ENCODE results near the gene SERPINF2. TPM values are rescaled to one million over a fixed set of nuclear protein-coding genes. Genes with fewer than 3 reads are reported as not detected.
A peak's percentile ranks its signal among the peaks of the same experiment; 100 is the strongest.

The SERPINF2 gene
- total RNA-seq, 6 experiments from 2014 or later: not detected

DNA sequence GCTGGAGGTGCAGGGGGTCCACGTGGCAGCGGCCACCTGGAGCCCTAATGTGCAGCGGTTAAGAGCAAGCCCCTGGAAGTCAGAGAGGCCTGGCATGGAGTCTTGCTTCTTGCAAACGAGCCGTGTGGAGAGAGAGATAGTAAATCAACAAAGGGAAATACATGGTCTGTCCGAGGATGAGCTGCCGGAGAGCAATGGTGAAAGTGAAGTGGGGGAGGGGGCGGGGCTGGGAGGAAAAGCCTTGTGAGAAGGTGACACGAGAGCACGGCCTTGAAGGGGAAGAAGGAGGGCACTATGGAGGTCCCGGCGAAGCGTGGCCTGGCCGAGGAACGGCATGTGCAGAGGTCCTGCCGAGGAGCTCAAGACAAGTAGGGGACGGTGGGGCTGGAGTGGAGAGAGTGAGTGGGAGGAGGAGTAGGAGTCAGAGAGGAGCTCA lies 13.2 kb downstream of the SERPINF2 start:
- Mint-ChIP-seq H3K9me3 (no peaks in the 10 kb centered on the region), H3K36me3 (ENCODE audit: low read depth) (no peaks in the 10 kb centered on the region), H3K4me3 (no peak overlapping the region), H3K27me3 (ENCODE audit: insufficient read depth) (peaks cover 9% of the 10 kb centered on the region), H3K27ac (no peak overlapping the region), H3K4me1 (ENCODE audit: low read depth) (no peaks in the 10 kb centered on the region)
- DNase-seq: no peak
- TF ChIP-seq, protein P1, sequence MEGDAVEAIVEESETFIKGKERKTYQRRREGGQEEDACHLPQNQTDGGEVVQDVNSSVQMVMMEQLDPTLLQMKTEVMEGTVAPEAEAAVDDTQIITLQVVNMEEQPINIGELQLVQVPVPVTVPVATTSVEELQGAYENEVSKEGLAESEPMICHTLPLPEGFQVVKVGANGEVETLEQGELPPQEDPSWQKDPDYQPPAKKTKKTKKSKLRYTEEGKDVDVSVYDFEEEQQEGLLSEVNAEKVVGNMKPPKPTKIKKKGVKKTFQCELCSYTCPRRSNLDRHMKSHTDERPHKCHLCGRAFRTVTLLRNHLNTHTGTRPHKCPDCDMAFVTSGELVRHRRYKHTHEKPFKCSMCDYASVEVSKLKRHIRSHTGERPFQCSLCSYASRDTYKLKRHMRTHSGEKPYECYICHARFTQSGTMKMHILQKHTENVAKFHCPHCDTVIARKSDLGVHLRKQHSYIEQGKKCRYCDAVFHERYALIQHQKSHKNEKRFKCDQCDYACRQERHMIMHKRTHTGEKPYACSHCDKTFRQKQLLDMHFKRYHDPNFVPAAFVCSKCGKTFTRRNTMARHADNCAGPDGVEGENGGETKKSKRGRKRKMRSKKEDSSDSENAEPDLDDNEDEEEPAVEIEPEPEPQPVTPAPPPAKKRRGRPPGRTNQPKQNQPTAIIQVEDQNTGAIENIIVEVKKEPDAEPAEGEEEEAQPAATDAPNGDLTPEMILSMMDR (IDR thresholded peaks at IDR 0.05): no peak

DNA sequence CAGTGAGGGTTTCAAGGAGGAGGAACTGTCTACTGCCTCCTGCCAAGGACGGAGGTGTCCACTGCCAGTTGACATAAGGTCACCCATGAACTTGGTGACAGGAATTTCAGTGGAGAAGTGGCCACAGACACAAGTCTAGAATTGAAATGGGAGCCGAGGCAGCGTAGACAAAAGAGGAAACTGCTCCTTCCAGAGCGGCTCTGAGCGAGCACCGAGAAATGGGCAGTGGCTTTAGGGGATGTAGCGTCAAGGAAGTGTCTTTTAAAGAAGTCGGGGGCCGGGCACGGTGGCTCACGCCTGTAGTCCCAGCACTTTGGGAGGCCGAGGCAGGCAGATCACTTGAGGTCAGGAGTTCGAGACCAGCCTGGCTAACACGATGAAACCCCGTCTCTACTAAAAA lies 16.1 kb downstream of the SERPINF2 start:
- DNase-seq: no peak
- no peaks in the 10 kb centered on the region for H3K9me3 Mint-ChIP-seq
- no peak overlapping the region for H3K4me3 Mint-ChIP-seq

DNA sequence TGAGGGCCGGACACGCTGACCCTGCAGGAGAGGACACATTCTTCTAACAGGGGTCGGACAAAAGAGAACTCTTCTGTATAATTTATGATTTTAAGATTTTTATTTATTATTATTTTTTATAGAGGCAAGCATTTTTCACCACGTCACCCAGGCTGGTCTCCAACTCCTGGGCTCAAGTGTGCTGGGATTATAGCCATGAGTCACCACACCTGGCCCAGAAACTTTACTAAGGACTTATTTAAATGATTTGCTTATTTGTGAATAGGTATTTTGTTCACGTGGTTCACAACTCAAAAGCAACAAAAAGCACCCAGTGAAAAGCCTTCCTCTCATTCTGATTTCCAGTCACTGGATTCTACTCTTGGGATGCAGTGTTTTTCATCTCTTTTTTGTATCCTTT lies 16.9 kb downstream of the SERPINF2 start:
- peaks cover 3% of the 10 kb centered on the region for H3K27me3 Mint-ChIP-seq (ENCODE audit: insufficient read depth)

More for the DNA sequence above, 16.1 kb downstream of the SERPINF2 start:
- Mint-ChIP-seq H3K36me3 (ENCODE audit: low read depth) (no peaks in the 10 kb centered on the region), H3K27ac (no peak overlapping the region), H3K4me1 (ENCODE audit: low read depth) (peaks cover 24% of the 10 kb centered on the region), H3K27me3 (ENCODE audit: insufficient read depth) (peaks cover 3% of the 10 kb centered on the region)
- TF ChIP-seq, protein P1 (IDR thresholded peaks at IDR 0.05): no peak

DNA sequence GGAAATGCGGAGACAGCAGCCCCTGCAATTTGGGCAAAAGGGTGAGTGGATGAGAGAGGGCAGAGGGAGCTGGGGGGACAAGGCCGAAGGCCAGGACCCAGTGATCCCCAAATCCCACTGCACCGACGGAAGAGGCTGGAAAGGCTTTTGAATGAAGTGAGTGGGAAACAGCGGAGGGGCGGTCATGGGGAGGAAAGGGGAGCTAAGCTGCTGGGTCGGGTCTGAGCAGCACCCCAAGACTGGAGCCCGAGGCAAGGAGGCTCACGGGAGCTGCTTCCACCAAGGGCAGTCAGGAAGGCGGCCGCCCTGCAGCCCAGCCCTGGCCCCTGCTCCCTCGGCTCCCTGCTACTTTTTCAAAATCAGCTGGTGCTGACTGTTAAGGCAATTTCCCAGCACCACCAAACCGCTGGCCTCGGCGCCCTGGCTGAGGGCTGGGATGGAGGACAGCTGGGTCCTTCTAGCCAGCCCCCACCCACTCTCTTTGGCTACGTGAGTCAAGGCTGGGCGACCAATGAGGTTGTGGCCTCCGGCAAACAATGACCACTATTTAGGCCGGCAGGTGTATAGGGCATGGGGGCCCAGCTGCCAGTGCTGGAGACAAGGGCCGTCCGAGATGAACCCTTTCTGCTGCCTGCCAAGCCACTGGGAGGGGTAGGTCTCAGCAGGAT lies 19.7 kb downstream of the SERPINF2 start:
- Mint-ChIP-seq H3K27ac (peak overlapping the region; percentile 91), H3K36me3 (ENCODE audit: low read depth) (peaks cover 5% of the 10 kb centered on the region), H3K4me3 (peak overlapping the region; percentile 82), H3K27me3 (ENCODE audit: insufficient read depth) (peaks cover 1% of the 10 kb centered on the region; the same call in 1 of the 2 replicates), H3K4me1 (ENCODE audit: low read depth) (peaks cover 34% of the 10 kb centered on the region), H3K9me3 (no peaks in the 10 kb centered on the region)
- TF ChIP-seq, protein P1 (IDR thresholded peaks at IDR 0.05): no peak
- no peak for DNase-seq

More for the DNA sequence above, 16.9 kb downstream of the SERPINF2 start:
- TF ChIP-seq, protein P1 (IDR thresholded peaks at IDR 0.05): no peak
- H3K27ac Mint-ChIP-seq: no peak overlapping the region
- no peaks in the 10 kb centered on the region for H3K9me3 Mint-ChIP-seq
- no peak for DNase-seq
- H3K36me3 Mint-ChIP-seq (ENCODE audit: low read depth): peaks cover 3% of the 10 kb centered on the region
- H3K4me3 Mint-ChIP-seq: no peak overlapping the region
- H3K4me1 Mint-ChIP-seq (ENCODE audit: low read depth): peaks cover 31% of the 10 kb centered on the region

DNA sequence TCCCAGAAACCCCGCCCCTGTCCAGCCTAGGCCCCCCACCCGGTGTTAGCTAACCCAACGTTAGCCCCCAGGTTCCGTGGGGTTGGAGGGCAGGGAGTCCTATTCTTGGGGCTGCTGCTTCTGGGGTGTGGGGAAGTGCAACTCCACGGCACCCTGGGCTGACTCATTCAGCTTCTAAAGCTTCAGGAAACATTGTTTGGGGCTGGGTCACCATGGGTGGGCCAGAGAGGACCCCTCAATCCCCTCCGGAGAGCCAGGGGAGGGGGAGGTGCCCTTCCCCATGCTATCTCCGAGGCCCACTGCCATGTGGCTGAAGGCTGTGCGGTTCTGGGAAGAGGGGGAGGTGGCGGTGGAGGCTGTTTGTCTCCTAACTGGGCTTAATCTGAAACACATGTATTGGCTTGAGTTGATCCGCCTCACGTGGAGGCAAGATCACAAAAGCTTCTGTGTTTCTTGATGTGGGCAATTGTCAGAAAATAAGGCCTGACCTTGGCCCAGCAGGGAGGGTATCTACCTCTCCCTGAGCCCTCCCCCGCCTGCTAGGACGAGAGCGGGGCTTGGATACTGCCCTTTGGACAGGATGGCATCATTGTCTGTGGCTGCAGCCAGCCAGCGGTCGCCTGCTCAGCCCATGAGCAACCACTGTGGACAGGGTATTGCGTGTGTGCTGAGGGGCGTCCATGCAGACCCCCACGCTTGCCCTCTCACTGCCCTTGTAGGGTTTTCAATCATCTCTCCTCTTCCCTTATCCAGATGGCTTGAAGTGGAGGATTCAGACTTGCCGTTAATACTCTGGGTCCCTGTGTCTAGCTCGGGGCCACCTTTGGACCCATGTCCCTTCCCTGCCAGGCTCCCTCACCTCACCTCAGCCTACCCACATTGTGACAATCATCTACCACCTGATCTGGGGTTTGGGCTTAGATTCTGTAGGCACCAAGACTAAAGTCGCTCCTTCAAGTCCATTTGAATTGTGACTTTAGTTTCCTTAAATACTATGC lies 20.5 kb downstream of the SERPINF2 start:
- TF ChIP-seq, protein P1 (IDR thresholded peaks at IDR 0.05): no peak
- Mint-ChIP-seq H3K27me3 (ENCODE audit: insufficient read depth) (peaks cover 1% of the 10 kb centered on the region; the same call in 1 of the 2 replicates), H3K4me3 (peak overlapping the region; percentile 82), H3K9me3 (no peaks in the 10 kb centered on the region), H3K4me1 (ENCODE audit: low read depth) (peaks cover 34% of the 10 kb centered on the region), H3K27ac (peak overlapping the region; percentile 91), H3K36me3 (ENCODE audit: low read depth) (peaks cover 5% of the 10 kb centered on the region)
- DNase-seq: peak; percentile 28

Measured in HFFc6 (cell line).